Stimulated activated CD8-positive, alpha-beta memory T cell treated with anti-CD3 and anti-CD28 coated beads, Interleukin-15, amount 100 ng/mL, for 48 hours (primary cell): ENCODE results near the gene NEURL2.

Source experiments
- DNase-seq, 2 donors: peaks; one replicate each; pipeline ENCODE4 v3.0.0-alpha.2; 2020; ENCODE audit warnings: low read depth in 2 of 2

Gene NEURL2

DNA sequence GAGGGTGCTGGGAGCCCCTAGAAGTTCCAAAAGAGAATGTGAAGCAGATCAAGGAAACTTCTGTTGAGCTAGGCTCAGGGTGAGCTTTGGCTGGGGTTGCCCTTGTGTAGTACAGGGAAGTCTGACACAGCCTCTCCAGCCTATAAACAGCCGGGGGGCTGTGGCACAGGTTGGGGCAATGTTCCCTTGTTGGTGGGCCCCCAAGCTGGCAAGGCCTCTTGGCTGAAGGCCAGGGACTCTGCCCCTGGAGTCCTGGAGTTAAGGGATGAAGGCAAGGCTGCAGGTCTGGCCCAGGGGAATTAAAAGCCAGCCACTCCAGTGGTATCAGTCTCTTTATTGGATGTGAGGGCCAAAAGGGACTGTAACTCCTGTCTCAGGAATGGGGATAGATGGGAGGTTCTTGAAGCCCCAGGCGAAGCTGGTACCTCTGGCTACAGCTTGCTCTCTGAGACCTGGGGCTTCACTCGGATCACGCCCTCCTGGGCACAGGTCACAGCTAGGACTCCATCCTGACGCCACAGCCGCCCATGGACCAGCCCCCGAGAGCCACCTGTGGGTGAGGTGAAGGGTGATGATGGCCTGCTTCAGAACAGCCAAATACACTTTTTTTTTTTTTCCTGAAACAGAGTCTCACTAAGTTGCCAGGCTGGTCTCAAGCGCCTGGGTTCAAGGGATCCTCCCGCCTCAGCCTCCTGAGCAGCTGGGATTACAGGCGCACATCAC lies 49.4 kb downstream of the NEURL2 start:
- DNase-seq: no peak

DNA sequence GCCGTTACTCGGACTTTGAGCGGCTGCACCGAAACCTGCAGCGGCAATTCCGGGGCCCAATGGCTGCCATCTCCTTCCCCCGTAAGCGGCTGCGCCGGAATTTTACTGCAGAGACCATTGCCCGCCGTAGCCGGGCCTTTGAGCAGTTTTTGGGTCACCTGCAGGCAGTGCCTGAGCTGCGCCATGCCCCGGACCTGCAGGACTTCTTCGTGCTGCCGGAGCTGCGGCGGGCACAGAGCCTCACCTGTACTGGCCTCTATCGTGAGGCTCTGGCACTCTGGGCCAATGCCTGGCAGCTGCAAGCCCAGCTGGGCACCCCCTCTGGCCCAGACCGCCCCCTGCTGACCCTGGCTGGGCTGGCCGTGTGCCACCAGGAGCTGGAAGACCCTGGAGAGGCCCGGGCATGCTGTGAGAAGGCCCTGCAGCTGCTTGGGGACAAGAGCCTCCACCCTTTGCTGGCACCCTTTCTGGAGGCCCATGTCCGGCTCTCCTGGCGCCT lies 50.3 kb downstream of the NEURL2 start:
- no peak for DNase-seq
